Cerebellar cortex (tissue), 1 donor: Measurements from ENCODE around the gene PTPRB.

Source experiments
- DNase-seq: peaks from one replicate; pipeline ENCODE4 v3.0.0-alpha.2; 2015; ENCODE audit warnings: low spot score

PTPRB gene

GRCh38 chr12:70643939-70644338, 6.7 kb upstream of the PTPRB start:
- DNase-seq, result no peak

GRCh38 chr12:70641691-70642090, 4.5 kb upstream of the PTPRB start:
- DNase-seq, result no peak

GRCh38 chr12:70640901-70641300, 3.7 kb upstream of the PTPRB start:
- DNase-seq, result no peak

GRCh38 chr12:70639535-70639934, 2.3 kb upstream of the PTPRB start:
- no peak for DNase-seq

GRCh38 chr12:70638639-70639360, 1.6 kb upstream of the PTPRB start:
- DNase-seq, result no peak

- no peak for DNase-seq
These were observed 1.5 kb downstream of the PTPRB start for GRCh38 chr12:70635755-70636154.

- DNase-seq, result no peak
These were observed 8.3 kb downstream of the PTPRB start for GRCh38 chr12:70628701-70629480.

- no peak for DNase-seq
These were observed 9.6 kb downstream of the PTPRB start for GRCh38 chr12:70627677-70628076.

GRCh38 chr12:70626180-70626579, 11.0 kb downstream of the PTPRB start:
- DNase-seq, result no peak

- DNase-seq, result no peak
These were observed 17.6 kb downstream of the PTPRB start for GRCh38 chr12:70619471-70620152.

- no peak for DNase-seq
These were observed 18.9 kb downstream of the PTPRB start for GRCh38 chr12:70618371-70618770.

- DNase-seq, result no peak
These were observed 19.8 kb downstream of the PTPRB start for GRCh38 chr12:70617450-70617849.

GRCh38 chr12:70615174-70615866, 21.9 kb downstream of the PTPRB start:
- no peak for DNase-seq

GRCh38 chr12:70609739-70610491, 27.3 kb downstream of the PTPRB start:
- peak; percentile 13 for DNase-seq

GRCh38 chr12:70609203-70609602, 28.0 kb downstream of the PTPRB start:
- DNase-seq, result no peak

- no peak for DNase-seq
These were observed 29.0 kb downstream of the PTPRB start for GRCh38 chr12:70608184-70608583.

GRCh38 chr12:70607107-70607506, 30.1 kb downstream of the PTPRB start:
- DNase-seq, result no peak

GRCh38 chr12:70605976-70606375, 31.3 kb downstream of the PTPRB start:
- no peak for DNase-seq

GRCh38 chr12:70604662-70605061, 32.6 kb downstream of the PTPRB start:
- DNase-seq, result no peak

- no peak for DNase-seq
These were observed 34.2 kb downstream of the PTPRB start for GRCh38 chr12:70603044-70603443.

GRCh38 chr12:70598467-70599193, 38.6 kb downstream of the PTPRB start:
- no peak for DNase-seq
